ENCODE measurements around the gene TAX1BP1.
"Not testable (repeated sequence)": the region's sequence is repeated elsewhere in the genome, so short reads cannot be mapped to it uniquely, and the experiment has no call there.

Gene TAX1BP1

GRCh38 chr7:27843584-27844305, 103.8 kb downstream of the TAX1BP1 start:
- no peak for DNase-seq (ENCODE audit: low read depth, low spot score)

GRCh38 chr7:27846388-27846787, 106.4 kb downstream of the TAX1BP1 start:
- no peak for DNase-seq (ENCODE audit: low read depth, low spot score)

DNA sequence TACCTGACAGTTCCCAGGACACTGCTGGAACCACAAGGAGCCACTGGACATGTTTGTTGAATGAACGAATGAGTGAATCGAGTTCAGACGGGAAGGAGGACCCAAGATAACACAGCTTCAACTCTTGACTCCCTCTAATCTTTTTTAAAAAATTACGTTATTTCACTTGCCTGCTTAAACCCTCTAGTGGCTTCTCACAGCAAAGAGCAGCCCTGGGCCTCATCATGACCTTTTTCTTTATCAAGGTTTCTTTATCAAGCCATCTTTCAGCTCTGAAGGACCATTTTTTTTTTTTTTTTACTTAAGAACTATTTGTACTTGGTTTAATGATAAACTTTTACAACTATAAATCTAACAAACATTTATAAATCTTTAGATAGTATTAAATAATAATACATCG, 110.6 kb downstream of the TAX1BP1 start:
- no peak for DNase-seq (ENCODE audit: low read depth, low spot score)

- DNase-seq (ENCODE audit: low read depth, low spot score): not testable (repeated sequence)
Observed at GRCh38 chr7:27856703-27857485, 116.9 kb downstream of the TAX1BP1 start.

- no peak for DNase-seq (ENCODE audit: low read depth, low spot score)
Observed at GRCh38 chr7:27860800-27861199, 120.8 kb downstream of the TAX1BP1 start.

DNA sequence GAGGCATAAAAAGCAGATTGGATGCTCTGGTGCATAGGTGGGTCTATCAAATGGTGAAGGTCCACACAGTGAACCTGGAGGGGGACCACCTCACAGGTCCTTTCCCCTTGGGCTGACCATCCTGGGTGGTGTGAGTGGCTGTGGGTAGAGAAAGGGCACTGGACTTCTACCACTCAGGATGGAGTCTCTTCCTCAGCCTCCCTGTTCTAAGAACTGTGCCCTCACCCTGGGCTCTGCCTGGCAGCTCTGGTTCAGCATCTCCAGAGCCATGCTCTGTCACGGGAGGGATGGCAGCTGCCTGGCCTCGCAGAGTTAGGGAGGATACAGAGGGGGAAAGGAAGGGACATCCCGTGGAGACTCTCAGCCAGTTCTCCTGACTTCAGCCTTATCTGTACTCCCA, 121.8 kb downstream of the TAX1BP1 start:
- DNase-seq (ENCODE audit: low read depth, low spot score): no peak

DNA sequence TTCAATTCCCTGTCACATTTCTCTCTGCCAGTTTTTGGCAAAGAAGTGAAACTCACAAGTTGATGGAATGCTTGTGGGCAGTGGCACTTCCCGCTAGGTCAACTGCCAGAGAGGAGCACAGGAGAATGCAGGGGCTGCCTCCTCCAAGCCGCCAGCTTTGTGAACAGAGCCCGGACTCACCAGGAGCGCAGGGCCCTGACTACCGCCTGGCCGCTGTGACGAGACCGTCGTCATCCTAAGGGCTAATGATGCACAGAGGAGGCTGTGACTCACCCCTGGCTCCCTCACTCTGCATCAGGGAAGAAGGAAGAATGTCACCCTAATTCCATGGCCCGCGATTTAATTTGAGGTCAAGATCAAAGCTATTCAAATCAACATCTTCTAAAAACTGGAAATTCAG, 123.9 kb downstream of the TAX1BP1 start:
- DNase-seq (ENCODE audit: low read depth, low spot score): no peak

- DNase-seq (ENCODE audit: low read depth, low spot score): no peak
Observed at GRCh38 chr7:27866256-27866655, 126.3 kb downstream of the TAX1BP1 start.

GRCh38 chr7:27866828-27867672, 127.1 kb downstream of the TAX1BP1 start:
- no peak for DNase-seq (ENCODE audit: low read depth, low spot score)

DNA sequence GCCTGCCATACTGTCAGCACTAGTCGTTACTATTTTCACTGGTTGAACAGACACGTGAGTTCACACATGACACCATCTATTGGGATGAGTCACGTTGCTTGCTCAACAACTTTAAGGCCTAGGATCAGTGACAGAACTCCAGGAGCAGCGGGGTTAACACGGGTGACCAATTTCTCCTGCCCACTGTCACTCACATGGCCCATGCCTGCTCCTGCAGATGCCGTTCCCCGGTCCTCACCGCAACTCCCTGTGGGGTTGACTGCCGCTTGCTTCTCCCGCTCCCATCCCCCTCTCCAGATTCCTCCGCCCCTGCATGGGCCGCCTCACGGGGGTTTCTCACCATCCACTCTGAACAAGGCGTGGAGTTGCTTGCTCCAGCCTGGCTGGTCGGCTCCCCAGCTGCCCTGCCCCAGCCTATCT, 128.2 kb downstream of the TAX1BP1 start:
- no peak for DNase-seq (ENCODE audit: low read depth, low spot score)

DNA sequence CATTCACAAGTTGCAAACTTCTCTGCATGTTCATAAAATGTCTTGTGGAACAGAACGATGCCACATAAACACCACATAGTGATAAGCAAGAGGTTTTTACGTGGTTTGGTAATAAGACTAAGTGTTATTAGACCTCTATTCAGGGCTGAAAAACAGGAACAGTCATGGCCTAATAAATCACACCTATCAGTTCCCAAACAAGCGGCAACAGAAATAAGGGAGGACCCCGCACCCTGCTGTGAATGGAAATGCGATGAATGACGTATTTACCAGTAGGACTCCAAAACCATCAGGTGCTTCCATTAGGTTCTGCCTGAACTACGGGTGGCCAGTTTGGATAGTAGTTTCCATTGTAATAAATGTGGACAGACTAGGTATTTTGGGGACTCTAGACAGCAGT, 129.1 kb downstream of the TAX1BP1 start:
- no peak for DNase-seq (ENCODE audit: low read depth, low spot score)

- DNase-seq (ENCODE audit: low read depth, low spot score): no peak
Observed at GRCh38 chr7:27870595-27870994, 130.6 kb downstream of the TAX1BP1 start.

DNA sequence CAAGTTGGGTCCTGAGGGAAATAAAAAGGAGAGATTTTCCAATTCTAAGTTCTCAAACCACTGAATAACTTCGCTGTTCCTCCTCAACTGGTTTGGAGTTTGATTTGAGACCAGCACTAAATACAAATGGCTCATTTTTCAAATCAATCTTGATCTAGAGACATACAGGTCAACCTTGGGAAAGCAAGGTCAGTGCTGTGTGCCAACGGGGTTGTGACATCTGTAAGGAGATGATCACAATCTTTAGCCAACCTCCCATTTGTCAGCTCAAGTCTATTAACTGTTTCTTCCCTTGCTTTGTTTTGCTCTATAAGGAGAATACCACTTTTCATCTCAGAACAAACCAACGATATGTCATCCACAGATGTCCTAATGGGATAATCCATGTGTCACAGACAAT, 131.1 kb downstream of the TAX1BP1 start:
- DNase-seq (ENCODE audit: low read depth, low spot score): no peak

DNA sequence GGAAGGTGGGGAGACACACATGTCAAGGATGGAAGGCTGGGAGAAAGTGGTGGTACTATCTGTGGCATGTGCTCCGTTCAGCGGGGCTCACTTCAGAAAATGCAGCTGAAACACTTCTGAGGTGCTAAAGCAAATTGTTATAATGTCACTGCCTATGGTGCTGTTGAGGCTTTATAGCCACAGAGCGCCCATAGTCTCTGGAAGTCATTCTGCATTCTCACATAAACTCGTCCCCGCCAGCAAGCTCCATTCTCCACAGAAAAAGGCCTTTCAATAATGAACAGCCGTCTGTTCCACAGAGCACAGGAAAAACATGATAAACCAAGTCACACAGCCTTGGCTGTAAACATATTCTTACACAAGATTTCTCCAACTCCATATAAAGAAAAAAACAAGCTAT, 131.9 kb downstream of the TAX1BP1 start:
- no peak for DNase-seq (ENCODE audit: low read depth, low spot score)

DNA sequence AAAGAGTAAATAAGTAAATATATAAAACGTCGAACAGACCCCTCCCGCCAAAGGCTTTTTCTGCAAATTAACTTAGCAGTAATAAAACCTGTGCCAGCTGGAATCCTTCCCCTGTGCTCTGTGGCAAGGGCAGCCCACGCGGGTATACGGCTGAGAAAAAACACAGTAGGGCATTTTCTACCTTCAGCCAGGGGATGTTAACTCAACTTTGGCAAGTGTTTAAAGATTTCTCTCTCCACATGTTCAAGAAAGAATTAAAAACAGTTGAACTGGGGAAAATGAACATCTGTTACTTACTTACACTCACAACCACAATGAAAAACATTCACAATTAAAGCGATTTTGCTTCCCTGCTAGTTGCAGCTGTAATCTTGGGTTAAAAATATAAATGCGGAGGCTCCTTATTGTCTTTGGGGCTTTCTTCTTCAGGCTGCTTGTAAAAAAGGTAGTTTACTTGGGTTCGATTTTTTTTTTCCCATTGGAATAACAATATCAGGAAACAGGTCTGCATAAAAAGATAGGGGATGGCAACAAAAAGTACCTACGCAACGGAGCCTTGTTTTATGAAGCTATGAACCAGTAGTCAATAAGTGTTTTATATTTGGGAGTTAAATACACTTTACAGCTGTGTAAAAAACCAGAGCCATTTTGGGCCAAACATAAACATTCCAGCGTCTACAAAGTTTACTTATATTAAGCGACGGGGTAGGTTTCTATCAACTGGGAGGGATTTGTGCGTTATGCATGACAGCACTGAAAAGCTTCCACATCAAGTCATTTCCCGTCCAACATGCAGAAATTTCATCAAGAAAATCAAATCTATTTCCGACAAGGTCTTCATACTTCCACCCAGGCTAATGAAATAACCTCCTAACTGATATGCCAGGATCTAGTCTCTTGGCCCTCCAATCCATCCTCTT, 132.7 kb downstream of the TAX1BP1 start:
- no peak for DNase-seq (ENCODE audit: low read depth, low spot score)

- no peak for DNase-seq (ENCODE audit: low read depth, low spot score)
Observed at GRCh38 chr7:27873981-27874957, 134.3 kb downstream of the TAX1BP1 start.

DNA sequence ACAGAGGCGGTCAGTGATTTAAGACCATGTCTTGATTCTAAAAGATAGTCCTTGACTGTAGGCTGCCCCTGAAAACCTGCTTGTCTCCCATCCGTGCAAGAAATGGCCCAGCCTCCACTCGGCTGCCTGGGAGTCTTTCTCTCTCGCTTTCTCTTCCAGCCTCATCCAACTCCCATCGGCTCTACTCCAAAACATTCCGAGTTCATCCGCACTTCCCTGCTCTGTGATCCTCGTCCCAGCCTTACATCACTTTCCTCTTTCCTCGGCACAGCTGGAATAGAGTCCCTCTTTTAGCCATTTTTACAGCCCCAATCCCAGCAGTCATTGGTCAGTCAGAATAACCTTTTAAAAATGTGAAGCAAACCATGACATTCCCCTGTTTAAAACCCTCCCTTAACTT, 135.1 kb downstream of the TAX1BP1 start:
- DNase-seq (ENCODE audit: low read depth, low spot score): no peak

DNA sequence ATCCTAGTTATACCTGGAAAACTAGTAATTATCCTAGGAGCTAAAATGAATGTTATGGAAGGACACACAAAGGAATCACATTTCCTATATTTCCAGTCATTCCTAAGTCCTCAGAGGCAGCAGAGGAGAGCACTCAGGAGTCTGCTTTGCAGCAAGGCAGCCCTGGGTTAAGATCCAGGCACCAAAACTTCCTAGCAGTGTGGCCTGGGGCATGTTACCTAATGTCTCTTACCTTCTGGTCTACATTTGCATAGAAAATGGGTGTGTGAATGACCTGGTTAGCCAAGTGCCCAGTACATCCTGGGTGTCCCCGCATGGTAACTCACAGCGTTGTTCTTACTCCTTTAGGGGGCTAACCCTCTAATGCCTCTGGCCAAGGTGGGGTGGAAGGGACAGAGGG, 135.9 kb downstream of the TAX1BP1 start:
- DNase-seq (ENCODE audit: low read depth, low spot score): no peak

GRCh38 chr7:27876756-27877155, 136.8 kb downstream of the TAX1BP1 start:
- no peak for DNase-seq (ENCODE audit: low read depth, low spot score)
